ENCODE data around the gene SCGB1D2. TPM values are rescaled to one million over a fixed set of nuclear protein-coding genes. Genes with fewer than 3 reads are reported as not detected.
"Not testable (repeated sequence)": the region's sequence is repeated elsewhere in the genome, so short reads cannot be mapped to it uniquely, and the experiment has no call there.

SCGB1D2 gene
- not detected for total RNA-seq

DNA sequence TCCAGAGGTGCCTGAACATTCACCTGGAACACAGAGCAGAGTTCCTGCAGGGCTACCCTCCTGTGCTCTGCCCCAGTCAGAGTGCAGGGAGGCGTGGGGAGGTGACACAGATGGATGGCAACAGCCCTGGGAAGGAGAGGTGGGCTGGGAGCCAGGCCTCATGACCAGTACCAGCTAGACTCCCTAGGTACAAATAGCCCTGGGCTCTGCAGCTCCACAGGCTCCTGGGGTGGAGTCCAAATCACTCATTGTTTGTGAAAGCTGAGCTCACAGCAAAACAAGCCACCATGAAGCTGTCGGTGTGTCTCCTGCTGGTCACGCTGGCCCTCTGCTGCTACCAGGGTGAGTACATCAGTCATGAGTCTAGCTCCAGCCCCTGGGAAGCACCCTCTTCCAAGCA, at the start of gene SCGB1D2:
SCGB1D2 (plus strand) TSS at position 219 of the 400 bp plus-strand sequence; CDS start at position 288, 69 bp downstream.
- Mint-ChIP-seq H3K4me3 (no peak within 1 kb of the TSS), H3K27ac (no peak within 1 kb of the TSS), H3K27me3 (peaks cover 39% of the 10 kb centered on the region), H3K4me1 (no peaks in the 10 kb centered on the region), H3K9me3 (no peaks in the 10 kb centered on the region), H3K36me3 (ENCODE audit: low read depth) (no peaks in the 10 kb centered on the region)
- ATAC-seq (replicated peaks), result no peak

DNA sequence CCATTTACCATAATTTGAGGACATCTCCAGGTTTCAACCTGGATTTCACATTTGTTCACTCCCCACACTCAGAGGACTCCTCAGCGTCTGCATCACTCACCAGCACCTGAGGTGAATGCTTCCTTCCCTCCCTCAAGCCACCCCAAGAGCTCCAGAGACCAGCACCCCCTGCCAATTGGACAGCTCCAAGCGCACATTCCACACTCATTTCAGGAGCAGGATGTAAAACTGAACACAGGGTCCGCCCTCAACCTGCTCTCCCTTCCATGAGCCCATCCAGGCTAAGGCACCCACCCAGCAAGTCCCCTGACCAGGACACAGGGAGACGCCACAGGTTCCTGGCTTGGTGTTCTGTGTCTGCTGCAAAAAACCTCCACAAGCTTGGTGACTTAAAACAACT, 48.1 kb upstream of the SCGB1D2 start:
- no peak for ATAC-seq (replicated peaks)
- Mint-ChIP-seq H3K27ac (no peak overlapping the region), H3K4me3 (no peak overlapping the region), H3K4me1 (no peaks in the 10 kb centered on the region), H3K36me3 (ENCODE audit: low read depth) (no peaks in the 10 kb centered on the region), H3K9me3 (no peaks in the 10 kb centered on the region), H3K27me3 (peaks cover 48% of the 10 kb centered on the region)

DNA sequence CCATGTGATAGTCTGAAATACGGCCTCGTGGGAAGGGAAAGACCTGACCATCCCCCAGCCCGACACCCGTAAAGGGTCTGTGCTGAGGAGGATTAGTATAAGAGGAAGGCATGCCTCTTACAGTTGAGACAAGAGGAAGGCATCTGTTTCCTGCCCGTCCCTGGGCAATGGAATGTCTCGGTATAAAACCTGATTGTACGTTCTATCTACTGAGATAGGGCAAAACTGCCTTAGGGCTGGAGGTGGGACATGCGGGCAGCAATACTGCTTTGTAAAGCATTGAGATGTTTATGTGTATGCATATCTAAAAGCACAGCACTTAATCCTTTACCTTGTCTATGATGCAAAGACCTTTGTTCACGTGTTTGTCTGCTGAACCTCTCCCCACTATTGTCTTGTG, 47.0 kb upstream of the SCGB1D2 start:
- not testable (repeated sequence) for H3K4me1 Mint-ChIP-seq; ATAC-seq (replicated peaks); H3K9me3 Mint-ChIP-seq; H3K4me3 Mint-ChIP-seq; H3K27ac Mint-ChIP-seq; H3K36me3 Mint-ChIP-seq (ENCODE audit: low read depth)
- peaks cover 46% of the 10 kb centered on the region for H3K27me3 Mint-ChIP-seq

- H3K27ac Mint-ChIP-seq, result no peak overlapping the region
- ATAC-seq (replicated peaks), result no peak
- no peaks in the 10 kb centered on the region for H3K36me3 Mint-ChIP-seq (ENCODE audit: low read depth)
- no peak overlapping the region for H3K4me3 Mint-ChIP-seq
- H3K4me1 Mint-ChIP-seq, result no peaks in the 10 kb centered on the region
- no peaks in the 10 kb centered on the region for H3K9me3 Mint-ChIP-seq
- H3K27me3 Mint-ChIP-seq, result peaks cover 41% of the 10 kb centered on the region
Observed at GRCh38 chr11:62195945-62196344, 46.1 kb upstream of the SCGB1D2 start.

DNA sequence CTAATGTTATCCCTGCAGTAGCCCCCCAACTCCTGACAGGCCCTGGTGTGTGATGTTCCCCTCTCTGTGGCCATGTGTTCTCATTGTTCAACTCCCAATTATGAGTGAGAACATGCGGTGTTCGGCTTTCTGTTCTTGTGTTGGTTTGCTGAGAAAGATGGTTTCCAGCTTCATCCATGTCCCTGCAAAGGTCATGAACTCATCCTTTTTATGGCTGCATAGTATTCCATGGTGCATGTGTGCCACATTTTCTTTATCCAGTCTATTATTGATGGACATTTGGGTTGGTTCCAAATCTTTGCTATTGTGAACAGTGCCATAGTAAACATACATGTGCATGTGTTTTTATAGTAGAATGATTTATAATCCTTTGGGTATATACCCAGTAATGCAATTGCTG, 44.6 kb upstream of the SCGB1D2 start:
- not testable (repeated sequence) for H3K9me3 Mint-ChIP-seq; H3K36me3 Mint-ChIP-seq (ENCODE audit: low read depth); H3K4me3 Mint-ChIP-seq; H3K4me1 Mint-ChIP-seq; ATAC-seq (replicated peaks); H3K27ac Mint-ChIP-seq
- H3K27me3 Mint-ChIP-seq, result peaks cover 47% of the 10 kb centered on the region

- Mint-ChIP-seq H3K9me3 (no peaks in the 10 kb centered on the region), H3K36me3 (ENCODE audit: low read depth) (no peaks in the 10 kb centered on the region), H3K4me1 (no peaks in the 10 kb centered on the region), H3K4me3 (no peak overlapping the region), H3K27ac (no peak overlapping the region), H3K27me3 (peaks cover 33% of the 10 kb centered on the region)
- ATAC-seq (replicated peaks), result no peak
Observed at GRCh38 chr11:62201376-62201775, 40.7 kb upstream of the SCGB1D2 start.

DNA sequence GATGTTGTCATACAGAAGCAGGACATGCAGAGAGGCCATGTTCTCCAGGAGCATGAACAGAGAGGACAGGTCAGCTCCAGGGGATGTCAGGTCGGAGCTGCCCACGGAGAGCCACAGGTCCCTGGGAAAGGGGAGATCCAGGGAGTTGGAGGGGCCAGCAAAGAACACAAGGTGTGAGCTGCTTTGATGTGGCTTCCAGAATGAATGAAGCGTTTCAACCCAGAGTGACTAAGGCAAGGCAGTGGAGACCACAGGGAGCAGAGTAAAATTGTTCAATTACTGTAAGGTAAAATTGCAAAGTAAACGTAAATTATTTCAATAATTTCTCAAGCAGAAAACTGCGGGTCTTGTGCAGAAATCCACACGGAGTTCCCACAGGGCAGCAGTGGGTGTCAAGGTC, 39.1 kb upstream of the SCGB1D2 start:
- Mint-ChIP-seq H3K27ac (no peak overlapping the region), H3K9me3 (no peaks in the 10 kb centered on the region), H3K4me3 (no peak overlapping the region), H3K36me3 (ENCODE audit: low read depth) (no peaks in the 10 kb centered on the region), H3K4me1 (no peaks in the 10 kb centered on the region), H3K27me3 (peaks cover 26% of the 10 kb centered on the region)
- no peak for ATAC-seq (replicated peaks)

DNA sequence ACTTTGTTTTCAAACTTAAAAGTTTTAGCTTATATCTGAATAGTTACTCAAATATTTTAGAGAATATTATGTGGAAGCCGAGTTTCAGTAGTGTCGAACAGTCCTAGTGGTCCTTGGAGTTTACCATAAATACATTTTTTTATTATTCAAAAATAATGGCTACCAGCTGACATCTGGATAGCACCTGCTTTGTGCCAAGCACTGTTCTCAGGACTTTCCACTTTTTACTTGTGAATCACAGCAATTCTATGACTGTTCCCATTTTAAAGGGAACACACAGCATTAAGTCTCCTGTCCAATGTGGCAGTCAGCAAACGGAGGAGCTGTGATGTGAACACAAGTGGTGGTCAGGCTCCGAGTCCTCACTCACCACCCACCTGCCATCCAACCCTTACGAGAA, 37.6 kb upstream of the SCGB1D2 start:
- Mint-ChIP-seq H3K4me3 (no peak overlapping the region), H3K9me3 (no peaks in the 10 kb centered on the region), H3K4me1 (no peaks in the 10 kb centered on the region), H3K27ac (no peak overlapping the region), H3K36me3 (ENCODE audit: low read depth) (no peaks in the 10 kb centered on the region), H3K27me3 (peaks cover 32% of the 10 kb centered on the region)
- ATAC-seq (replicated peaks), result no peak

- no peaks in the 10 kb centered on the region for H3K4me1 Mint-ChIP-seq
- no peak overlapping the region for H3K4me3 Mint-ChIP-seq
- ATAC-seq (replicated peaks), result no peak
- no peaks in the 10 kb centered on the region for H3K36me3 Mint-ChIP-seq (ENCODE audit: low read depth)
- H3K27me3 Mint-ChIP-seq, result peaks cover 31% of the 10 kb centered on the region
- no peak overlapping the region for H3K27ac Mint-ChIP-seq
- no peaks in the 10 kb centered on the region for H3K9me3 Mint-ChIP-seq
Observed at GRCh38 chr11:62205441-62205840, 36.6 kb upstream of the SCGB1D2 start.

DNA sequence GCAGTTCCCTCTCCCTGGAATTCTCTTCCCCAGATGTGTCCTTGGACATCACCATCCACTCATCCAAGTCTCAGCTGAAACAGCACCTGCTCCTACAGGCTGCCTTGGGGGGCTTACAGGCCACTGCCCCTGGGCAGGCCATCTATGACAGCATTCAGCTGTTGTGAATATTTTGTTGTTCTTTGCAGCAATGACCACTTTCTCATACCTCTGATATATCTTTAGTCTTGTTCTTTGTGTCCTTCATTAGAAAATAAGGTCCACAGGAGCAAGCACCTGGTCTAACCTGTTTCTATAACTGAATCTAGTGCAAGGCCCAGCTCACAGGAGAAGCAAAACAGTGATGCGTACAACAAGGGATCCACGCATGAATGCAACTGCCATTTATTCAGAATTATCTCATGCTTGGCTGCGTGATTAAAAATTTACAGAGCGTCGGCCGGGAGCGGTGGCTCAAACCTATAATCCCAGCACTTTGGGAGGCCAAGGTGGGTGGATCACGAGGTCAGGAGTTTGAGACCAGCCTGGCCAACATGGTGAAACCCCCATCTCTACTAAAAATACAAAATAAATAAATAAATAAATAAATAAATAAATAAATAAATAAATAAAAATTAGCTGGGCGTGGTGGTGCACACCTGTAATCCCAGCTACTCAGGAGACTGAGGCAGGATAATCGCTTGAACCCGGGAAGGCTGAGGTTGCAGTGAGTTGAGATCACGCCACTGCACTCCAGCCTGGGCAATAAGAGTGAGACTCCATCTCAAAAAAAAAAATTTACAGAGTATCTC, 35.6 kb upstream of the SCGB1D2 start:
- H3K9me3 Mint-ChIP-seq, result not testable (repeated sequence)

DNA sequence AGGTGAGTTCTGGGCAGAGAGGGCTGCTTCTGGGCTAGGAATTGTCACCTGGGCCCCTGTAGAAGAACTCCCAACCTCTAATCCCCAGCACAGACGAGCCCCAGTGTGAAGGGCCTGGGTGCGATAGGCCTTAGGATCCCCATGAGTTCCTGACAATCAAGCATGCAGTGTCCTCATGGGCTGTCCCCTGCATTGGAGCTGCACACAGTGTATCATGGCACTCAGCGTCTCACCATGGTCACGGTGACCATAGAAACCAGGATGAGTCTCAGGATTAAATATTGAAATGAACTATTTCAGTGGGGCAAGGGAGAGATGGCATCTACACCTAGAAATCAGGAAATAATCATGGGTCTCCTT, 33.3 kb upstream of the SCGB1D2 start:
- Mint-ChIP-seq H3K4me1 (no peaks in the 10 kb centered on the region), H3K4me3 (no peak overlapping the region), H3K36me3 (ENCODE audit: low read depth) (no peaks in the 10 kb centered on the region), H3K9me3 (no peaks in the 10 kb centered on the region), H3K27ac (no peak overlapping the region), H3K27me3 (peaks cover 19% of the 10 kb centered on the region)
- no peak for ATAC-seq (replicated peaks)

More for the DNA sequence above, 35.6 kb upstream of the SCGB1D2 start:
- not testable (repeated sequence) for ATAC-seq (replicated peaks); H3K36me3 Mint-ChIP-seq (ENCODE audit: low read depth); H3K4me3 Mint-ChIP-seq; H3K27ac Mint-ChIP-seq; H3K4me1 Mint-ChIP-seq
- H3K27me3 Mint-ChIP-seq, result peaks cover 28% of the 10 kb centered on the region

GRCh38 chr11:62217191-62217748, 24.8 kb upstream of the SCGB1D2 start:
- Mint-ChIP-seq H3K27ac (no peak overlapping the region), H3K4me3 (no peak overlapping the region), H3K4me1 (no peaks in the 10 kb centered on the region), H3K36me3 (ENCODE audit: low read depth) (no peaks in the 10 kb centered on the region), H3K9me3 (peaks cover 10% of the 10 kb centered on the region), H3K27me3 (peaks cover 21% of the 10 kb centered on the region)
- no peak for ATAC-seq (replicated peaks)

DNA sequence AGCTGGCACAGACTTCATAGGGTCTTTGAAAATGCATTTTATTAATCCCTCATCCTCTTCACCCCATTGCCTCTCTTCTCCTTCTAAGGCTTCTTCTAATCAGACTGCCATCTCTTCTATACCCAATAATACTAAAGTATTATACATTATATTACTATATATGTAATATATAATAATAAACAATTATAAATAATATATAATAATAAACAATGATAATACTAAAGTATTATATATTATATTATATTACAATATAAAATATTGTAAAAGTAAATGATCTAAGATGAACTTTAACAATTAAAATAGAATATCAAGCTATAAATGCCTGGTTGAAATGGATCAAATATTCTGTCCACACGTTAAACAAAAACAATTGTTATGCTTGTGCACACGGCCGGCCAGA, 20.5 kb upstream of the SCGB1D2 start:
- peaks cover 29% of the 10 kb centered on the region for H3K9me3 Mint-ChIP-seq
- no peak for ATAC-seq (replicated peaks)
- H3K27ac Mint-ChIP-seq, result no peak overlapping the region
- peaks cover 15% of the 10 kb centered on the region for H3K27me3 Mint-ChIP-seq
- no peaks in the 10 kb centered on the region for H3K4me1 Mint-ChIP-seq
- no peak overlapping the region for H3K4me3 Mint-ChIP-seq
- no peaks in the 10 kb centered on the region for H3K36me3 Mint-ChIP-seq (ENCODE audit: low read depth)

DNA sequence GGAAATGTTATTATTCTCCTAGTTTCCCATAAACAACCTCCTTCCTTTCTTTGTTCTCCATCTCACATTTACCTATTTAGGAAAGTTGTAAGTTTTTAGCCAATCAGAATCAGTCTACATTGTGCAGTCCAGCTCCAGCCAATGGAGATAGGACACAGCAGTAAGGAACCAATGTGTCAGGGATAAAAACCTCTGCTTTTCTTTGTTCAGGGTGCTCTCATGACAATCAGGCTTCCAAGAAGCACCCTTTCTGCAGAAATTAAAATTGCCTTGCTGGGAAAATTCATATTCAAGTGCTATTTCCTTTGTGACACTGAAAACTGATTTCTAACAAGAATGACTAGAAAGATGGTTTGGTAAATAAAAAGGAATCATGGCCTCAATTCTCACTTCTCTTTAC, 18.9 kb upstream of the SCGB1D2 start:
- peaks cover 29% of the 10 kb centered on the region for H3K9me3 Mint-ChIP-seq
- H3K27me3 Mint-ChIP-seq, result peaks cover 5% of the 10 kb centered on the region
- ATAC-seq (replicated peaks), result no peak
- H3K4me3 Mint-ChIP-seq, result no peak overlapping the region
- H3K4me1 Mint-ChIP-seq, result no peaks in the 10 kb centered on the region
- no peaks in the 10 kb centered on the region for H3K36me3 Mint-ChIP-seq (ENCODE audit: low read depth)
- H3K27ac Mint-ChIP-seq, result peak overlapping the region; percentile 26

DNA sequence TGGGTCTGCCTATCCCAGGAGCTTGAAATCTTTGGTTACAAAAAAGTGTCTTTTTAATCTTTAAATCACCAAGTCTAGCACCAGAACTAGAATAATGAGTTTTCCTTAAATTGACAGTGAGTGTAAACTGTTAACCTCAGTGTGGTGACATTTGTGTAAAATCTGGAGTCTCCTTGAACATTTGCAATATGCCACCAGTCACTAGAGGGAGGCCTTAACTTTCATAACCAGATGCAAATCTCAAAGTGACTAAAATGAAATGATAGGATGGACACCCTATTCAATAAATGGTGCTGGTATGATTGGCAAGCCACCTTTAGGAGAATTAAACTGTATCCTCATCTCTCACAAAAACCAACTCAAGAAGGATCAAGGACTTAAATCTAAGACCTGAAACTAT, 8.3 kb upstream of the SCGB1D2 start:
- Mint-ChIP-seq H3K9me3 (no peaks in the 10 kb centered on the region), H3K4me3 (no peak overlapping the region), H3K27me3 (peaks cover 46% of the 10 kb centered on the region), H3K4me1 (no peaks in the 10 kb centered on the region), H3K36me3 (ENCODE audit: low read depth) (no peaks in the 10 kb centered on the region), H3K27ac (no peak overlapping the region)
- ATAC-seq (replicated peaks), result no peak
